Activated naive CD4-positive, alpha-beta T cell treated with Interleukin-2 at 50 U/mL for 16 hours (primary cell): ENCODE data around the gene POLR2J2.
"Not testable (repeated sequence)": the region's sequence is repeated elsewhere in the genome, so short reads cannot be mapped to it uniquely, and the experiment has no call there.

ENCODE experiments used
- DNase-seq: peaks from one replicate; pipeline ENCODE4 v3.0.0-alpha.2; 2020

The POLR2J2 gene

GRCh38 chr7:102671166-102671955 is at the start of gene POLR2J2:
TSS of gene POLR2J2 (minus strand) at chr7:102671663. CDS start at chr7:102671601, 62 bp downstream.
- DNase-seq: peak; percentile 4

- DNase-seq: not testable (repeated sequence)
Observed at GRCh38 chr7:102718491-102718890, 47.0 kb upstream of the POLR2J2 start.

GRCh38 chr7:102715718-102716117 is 44.3 kb upstream of the POLR2J2 start:
- DNase-seq: not testable (repeated sequence)

- DNase-seq: peak; percentile 21
Observed at GRCh38 chr7:102714774-102715522, 43.5 kb upstream of the POLR2J2 start.

GRCh38 chr7:102713691-102714080 is 42.2 kb upstream of the POLR2J2 start:
- not testable (repeated sequence) for DNase-seq

- peak; percentile 8 for DNase-seq
Observed at GRCh38 chr7:102713011-102713690, 41.7 kb upstream of the POLR2J2 start.

- DNase-seq: not testable (repeated sequence)
Observed at GRCh38 chr7:102698962-102699750, 27.7 kb upstream of the POLR2J2 start.

GRCh38 chr7:102697642-102698512 is 26.4 kb upstream of the POLR2J2 start:
- DNase-seq: not testable (repeated sequence)

GRCh38 chr7:102696009-102696408 is 24.5 kb upstream of the POLR2J2 start:
- not testable (repeated sequence) for DNase-seq

GRCh38 chr7:102695033-102695552 is 23.6 kb upstream of the POLR2J2 start:
- not testable (repeated sequence) for DNase-seq

GRCh38 chr7:102694008-102694407 is 22.5 kb upstream of the POLR2J2 start:
- not testable (repeated sequence) for DNase-seq

GRCh38 chr7:102690602-102691001 is 19.1 kb upstream of the POLR2J2 start:
- not testable (repeated sequence) for DNase-seq

GRCh38 chr7:102689436-102690282 is 18.2 kb upstream of the POLR2J2 start:
- not testable (repeated sequence) for DNase-seq

- DNase-seq: not testable (repeated sequence)
Observed at GRCh38 chr7:102688299-102689036, 17.0 kb upstream of the POLR2J2 start.

- not testable (repeated sequence) for DNase-seq
Observed at GRCh38 chr7:102682560-102682959, 11.1 kb upstream of the POLR2J2 start.

- DNase-seq: not testable (repeated sequence)
Observed at GRCh38 chr7:102680780-102681179, 9.3 kb upstream of the POLR2J2 start.

GRCh38 chr7:102675545-102675944 is 4.1 kb upstream of the POLR2J2 start:
- peak; percentile 10 for DNase-seq

- not testable (repeated sequence) for DNase-seq
Observed at GRCh38 chr7:102673447-102674067, 2.1 kb upstream of the POLR2J2 start.

GRCh38 chr7:102671956-102672307 is 469 bp upstream of the POLR2J2 start:
- not testable (repeated sequence) for DNase-seq
